Prostate gland (tissue), 2 donors: ENCODE results near the gene PNP.

ENCODE experiments used
- POLR2A ChIP-seq: fragments of 450-650 bp; IDR thresholded peaks from one replicate; pipeline ENCODE4 v1.6.1; 2016; ENCODE audit warnings: antibody characterized with exemption, mild to moderate bottlenecking
- POLR2AphosphoS5 ChIP-seq: sonication (generic); formaldehyde crosslinking; IDR thresholded peaks from one replicate; pipeline ENCODE4 v1.6.1; 2017; ENCODE audit warnings: antibody characterized with exemption
- TF ChIP-seq, protein P1 (sequence below), 4 experiments: fragments of 200-600 bp in 2 of 4; fragments of 450-650 bp in 2 of 4; sonication (generic) in 2 of 4; IDR thresholded peaks; 1 replicate in 3 of 4; 2 replicates in 1 of 4; pipeline ENCODE4 v1.5.1; 2016 to 2019; ENCODE audit warnings: antibody characterized with exemption in 4 of 4, mild to moderate bottlenecking in 2 of 4, moderate library complexity in 2 of 4

GRCh38 chr14:20468764-20469241, 403 bp upstream of the PNP start:
- no peak for TF ChIP-seq POLR2A
- TF ChIP-seq POLR2AphosphoS5: no peak
- TF ChIP-seq, protein P1, sequence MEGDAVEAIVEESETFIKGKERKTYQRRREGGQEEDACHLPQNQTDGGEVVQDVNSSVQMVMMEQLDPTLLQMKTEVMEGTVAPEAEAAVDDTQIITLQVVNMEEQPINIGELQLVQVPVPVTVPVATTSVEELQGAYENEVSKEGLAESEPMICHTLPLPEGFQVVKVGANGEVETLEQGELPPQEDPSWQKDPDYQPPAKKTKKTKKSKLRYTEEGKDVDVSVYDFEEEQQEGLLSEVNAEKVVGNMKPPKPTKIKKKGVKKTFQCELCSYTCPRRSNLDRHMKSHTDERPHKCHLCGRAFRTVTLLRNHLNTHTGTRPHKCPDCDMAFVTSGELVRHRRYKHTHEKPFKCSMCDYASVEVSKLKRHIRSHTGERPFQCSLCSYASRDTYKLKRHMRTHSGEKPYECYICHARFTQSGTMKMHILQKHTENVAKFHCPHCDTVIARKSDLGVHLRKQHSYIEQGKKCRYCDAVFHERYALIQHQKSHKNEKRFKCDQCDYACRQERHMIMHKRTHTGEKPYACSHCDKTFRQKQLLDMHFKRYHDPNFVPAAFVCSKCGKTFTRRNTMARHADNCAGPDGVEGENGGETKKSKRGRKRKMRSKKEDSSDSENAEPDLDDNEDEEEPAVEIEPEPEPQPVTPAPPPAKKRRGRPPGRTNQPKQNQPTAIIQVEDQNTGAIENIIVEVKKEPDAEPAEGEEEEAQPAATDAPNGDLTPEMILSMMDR (IDR thresholded peaks at IDR 0.05): no peak
